Hepatocyte (in vitro differentiated cells): Measurements from ENCODE around the gene MAMDC2. TPM values are rescaled to one million over a fixed set of nuclear protein-coding genes. Genes with fewer than 3 reads are reported as not detected.
A peak's percentile ranks its signal among the peaks of the same experiment; 100 is the strongest.

Experiments
- DNase-seq: peaks from one replicate; pipeline ENCODE4 v3.0.0-alpha.2; 2016; ENCODE audit warnings: low spot score
- H2AFZ ChIP-seq: fragments of 200-600 bp; sonication (generic); 2 replicates; pipeline ENCODE4 v1.6.0; 2016; ENCODE audit warnings: antibody characterized with exemption, mild to moderate bottlenecking
- H3K27ac ChIP-seq: fragments of 200-600 bp; sonication (generic); 2 replicates; pipeline ENCODE4 v1.5.1; 2016; ENCODE audit warnings: mild to moderate bottlenecking
- H3K27me3 ChIP-seq: fragments of 200-600 bp; sonication (generic); 2 replicates; pipeline ENCODE4 v1.6.1; 2016
- H3K36me3 ChIP-seq: fragments of 200-600 bp; sonication (generic); replicated peaks from 2 replicates; pipeline ENCODE4 v1.5.1; 2016; ENCODE audit warnings: low read depth; ENCODE audit not compliant: insufficient read depth
- H3K4me1 ChIP-seq: fragments of 200-600 bp; sonication (generic); 2 replicates; pipeline ENCODE4 v1.5.1; 2016; ENCODE audit warnings: mild to moderate bottlenecking, moderate library complexity; ENCODE audit not compliant: insufficient read depth
- H3K4me2 ChIP-seq: fragments of 200-600 bp; sonication (generic); 2 replicates; pipeline ENCODE4 v1.6.0; 2016
- H3K4me3 ChIP-seq: fragments of 200-600 bp; sonication (generic); 2 replicates; pipeline ENCODE4 v1.5.1; 2016; ENCODE audit warnings: mild to moderate bottlenecking
- H3K79me2 ChIP-seq: fragments of 200-600 bp; sonication (generic); 2 replicates; pipeline ENCODE4 v1.6.0; 2017; ENCODE audit warnings: mild to moderate bottlenecking
- H3K9me2 ChIP-seq: fragments of 200-600 bp; sonication (generic); replicated peaks from 2 replicates; pipeline ENCODE4 v1.6.0; 2017; ENCODE audit warnings: mild to moderate bottlenecking; ENCODE audit not compliant: insufficient read depth
- H3K9me3 ChIP-seq: fragments of 200-600 bp; sonication (generic); 2 replicates; pipeline ENCODE4 v1.5.1; 2016; ENCODE audit warnings: low read depth, mild to moderate bottlenecking
- H4K20me1 ChIP-seq: fragments of 200-600 bp; sonication (generic); 2 replicates; pipeline ENCODE4 v1.6.0; 2016; ENCODE audit warnings: mild to moderate bottlenecking; ENCODE audit not compliant: insufficient read depth, poor library complexity, severe bottlenecking
- EZH2 ChIP-seq: fragments of 200-600 bp; sonication (generic); IDR thresholded peaks from 2 replicates; pipeline ENCODE4 v1.6.1; 2016; ENCODE audit warnings: antibody characterized with exemption, mild to moderate bottlenecking, borderline replicate concordance
- EZH2phosphoT487 ChIP-seq: fragments of 200-600 bp; sonication (generic); IDR thresholded peaks from one replicate; pipeline ENCODE4 v1.6.1; 2018; ENCODE audit warnings: antibody characterized with exemption, mild to moderate bottlenecking, low read depth, moderate library complexity; ENCODE audit not compliant: unreplicated experiment, severe bottlenecking
- WGBS: methylation state at CpG from one replicate; pipeline ENCODE4 v1.1.6; 2016; ENCODE audit warnings: low lambda C conversion rate; ENCODE audit errors: missing lambda C conversion rate; 5-methylcytosine and 5-hydroxymethylcytosine counted together
- polyA plus RNA-seq: library from polyadenylated mRNA; unstranded; fragments of >200 nt; fragmentation: Nextera tagmentation; extraction: Ambion mirVana; gene quantifications from 2 replicates; pipeline ENCODE4 v1.2.1, GENCODE V29; 2016
- total RNA-seq: library from RNA; depleted of rRNA; stranded (reverse); fragments of >200 nt; gene quantifications from 2 replicates; pipeline ENCODE4 v1.2.3, GENCODE V29; 2014
- TF ChIP-seq, protein P1 (sequence below): fragments of 200-600 bp; sonication (generic); IDR thresholded peaks from 2 replicates; pipeline ENCODE4 v1.5.1; 2016; ENCODE audit warnings: antibody characterized with exemption, mild to moderate bottlenecking; ENCODE audit not compliant: poor library complexity

MAMDC2 gene
- total and polyA plus RNA-seq, 2 experiments from 2014 or later, result 0.65 to 1.9 TPM

DNA sequence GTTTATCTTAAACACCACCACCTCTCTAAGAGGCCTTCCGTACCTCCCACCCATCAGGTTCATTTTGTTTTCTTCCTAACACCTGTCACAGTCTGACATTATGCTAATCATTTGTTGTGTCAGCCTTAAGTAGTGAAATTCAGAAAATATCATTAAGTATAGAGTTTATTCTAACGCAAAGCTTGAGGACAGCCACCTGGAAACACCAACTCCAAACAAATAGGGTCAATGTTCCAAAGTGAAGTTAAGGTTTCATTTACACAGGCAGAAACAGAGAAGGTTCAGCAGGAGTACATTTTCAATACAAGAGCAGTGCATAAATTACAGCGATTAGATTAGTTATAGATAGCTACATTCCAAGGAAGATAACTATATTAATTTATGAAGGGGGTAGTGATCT lies 213.9 kb downstream of the MAMDC2 start:
- TF ChIP-seq, protein P1, sequence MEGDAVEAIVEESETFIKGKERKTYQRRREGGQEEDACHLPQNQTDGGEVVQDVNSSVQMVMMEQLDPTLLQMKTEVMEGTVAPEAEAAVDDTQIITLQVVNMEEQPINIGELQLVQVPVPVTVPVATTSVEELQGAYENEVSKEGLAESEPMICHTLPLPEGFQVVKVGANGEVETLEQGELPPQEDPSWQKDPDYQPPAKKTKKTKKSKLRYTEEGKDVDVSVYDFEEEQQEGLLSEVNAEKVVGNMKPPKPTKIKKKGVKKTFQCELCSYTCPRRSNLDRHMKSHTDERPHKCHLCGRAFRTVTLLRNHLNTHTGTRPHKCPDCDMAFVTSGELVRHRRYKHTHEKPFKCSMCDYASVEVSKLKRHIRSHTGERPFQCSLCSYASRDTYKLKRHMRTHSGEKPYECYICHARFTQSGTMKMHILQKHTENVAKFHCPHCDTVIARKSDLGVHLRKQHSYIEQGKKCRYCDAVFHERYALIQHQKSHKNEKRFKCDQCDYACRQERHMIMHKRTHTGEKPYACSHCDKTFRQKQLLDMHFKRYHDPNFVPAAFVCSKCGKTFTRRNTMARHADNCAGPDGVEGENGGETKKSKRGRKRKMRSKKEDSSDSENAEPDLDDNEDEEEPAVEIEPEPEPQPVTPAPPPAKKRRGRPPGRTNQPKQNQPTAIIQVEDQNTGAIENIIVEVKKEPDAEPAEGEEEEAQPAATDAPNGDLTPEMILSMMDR, result no peak
- no peak for TF ChIP-seq EZH2
- no peak for TF ChIP-seq EZH2phosphoT487
- WGBS, result 67% methylated on average over 3 of the region's 3 CpGs
- Histone ChIP-seq H3K9me3 (no peaks in the 10 kb centered on the region), H3K79me2 (peaks cover 53% of the 10 kb centered on the region), H3K9me2 (no peaks in the 10 kb centered on the region), H3K27me3 (no peaks in the 10 kb centered on the region), H3K4me1 (peaks cover 40% of the 10 kb centered on the region), H3K4me2 (peak overlapping the region; percentile 80), H4K20me1 (peaks cover 19% of the 10 kb centered on the region), H3K4me3 (peak overlapping the region; percentile 11), H2AFZ (peak overlapping the region; percentile 68), H3K36me3 (no peaks in the 10 kb centered on the region), H3K27ac (peak overlapping the region; percentile 96)
- no peak for DNase-seq

DNA sequence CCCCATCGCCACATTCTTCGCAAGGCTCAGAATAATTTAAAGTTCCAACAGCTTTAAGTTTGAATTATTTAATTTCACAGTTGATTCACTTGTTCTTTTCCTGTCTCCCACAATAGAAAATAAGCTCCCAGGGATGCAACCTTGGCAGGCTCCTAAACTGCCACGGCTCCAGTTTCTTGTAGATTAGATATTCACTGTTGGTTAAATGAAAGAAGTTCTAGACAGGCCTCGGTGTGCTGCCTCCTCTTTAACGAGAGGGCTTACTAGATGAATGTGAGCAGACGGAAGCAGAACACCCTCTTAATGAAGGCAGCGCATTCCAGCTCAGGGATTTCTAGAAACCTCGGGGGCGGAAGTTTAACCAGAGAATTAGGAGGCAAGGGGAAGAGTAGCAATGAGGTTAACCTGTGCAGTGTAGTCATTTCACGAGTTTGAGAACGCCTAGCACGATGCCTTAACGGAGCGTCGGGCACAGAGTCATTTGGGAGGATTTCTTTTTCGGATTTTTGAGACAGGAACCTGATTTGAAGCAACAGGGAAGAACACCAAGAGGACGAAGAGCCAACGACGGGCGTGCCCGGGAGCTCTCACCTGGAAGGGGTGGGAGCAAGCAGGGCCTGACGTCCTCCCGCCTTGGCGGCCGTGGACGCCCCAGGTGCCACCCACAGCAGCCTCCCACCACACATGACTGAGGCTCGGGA lies 214.5 kb downstream of the MAMDC2 start:
- Histone ChIP-seq H3K27me3 (no peaks in the 10 kb centered on the region), H3K27ac (peak overlapping the region; percentile 96), H3K4me3 (peak overlapping the region; percentile 11), H3K79me2 (peaks cover 60% of the 10 kb centered on the region), H4K20me1 (peaks cover 23% of the 10 kb centered on the region), H3K9me3 (no peaks in the 10 kb centered on the region), H3K9me2 (no peaks in the 10 kb centered on the region), H3K4me2 (peak overlapping the region; percentile 80), H2AFZ (peak overlapping the region; percentile 68), H3K36me3 (no peaks in the 10 kb centered on the region), H3K4me1 (peaks cover 43% of the 10 kb centered on the region)
- WGBS, result 12% methylated on average over 27 of the region's 27 CpGs
- DNase-seq, result peak; percentile 50
- TF ChIP-seq EZH2phosphoT487 (no peak), EZH2 (no peak)
- TF ChIP-seq, protein P1, result no peak

DNA sequence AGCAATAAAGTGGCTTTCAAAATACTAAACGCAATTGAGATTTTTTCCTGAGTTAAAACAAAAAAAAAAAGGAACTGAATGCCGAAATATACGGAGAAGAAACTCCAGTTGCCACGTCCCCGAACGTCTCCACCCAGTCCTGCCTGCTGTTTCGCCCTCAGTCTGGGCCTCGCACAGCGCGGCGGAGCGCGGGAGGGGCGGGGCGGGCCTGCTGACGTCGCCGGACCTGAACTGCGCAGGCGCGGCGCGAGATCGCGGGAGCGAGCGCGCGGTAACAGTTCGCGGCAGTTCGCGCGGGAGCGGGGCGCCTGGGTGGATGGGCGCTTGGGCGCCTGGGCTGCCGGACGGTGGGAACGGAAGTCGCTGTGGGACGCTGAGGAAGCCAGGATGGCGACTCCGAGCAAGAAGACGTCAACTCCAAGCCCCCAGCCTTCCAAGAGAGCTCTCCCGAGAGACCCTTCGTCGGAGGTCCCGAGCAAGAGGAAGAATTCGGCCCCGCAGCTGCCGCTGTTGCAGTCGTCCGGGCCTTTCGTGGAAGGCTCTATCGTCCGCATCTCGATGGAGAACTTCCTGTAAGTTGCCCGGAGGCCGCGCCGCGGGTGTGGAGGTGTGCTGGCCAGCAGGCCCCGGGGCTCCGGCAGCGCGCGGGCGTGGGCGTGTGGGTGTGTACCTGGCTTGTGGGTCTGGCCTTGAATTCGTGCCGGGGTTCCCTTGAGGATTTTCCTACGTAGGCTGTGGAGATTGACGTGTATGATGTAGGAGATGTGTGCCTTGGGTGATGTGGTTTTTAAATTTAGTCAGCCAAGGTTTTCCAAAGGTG lies 215.3 kb downstream of the MAMDC2 start, which contains the start of gene SMC5:
Gene SMC5, plus strand, starts transcription at position 287 of the 820 bp plus-strand sequence. Its CDS starts 101 bp downstream, at position 388.
- Histone ChIP-seq H3K4me3 (peak within 1 kb of the TSS; percentile 57), H3K27me3 (no peaks in the 10 kb centered on the region), H2AFZ (peak within 1 kb of the TSS; percentile 68), H3K4me1 (peaks cover 47% of the 10 kb centered on the region), H3K36me3 (no peaks in the 10 kb centered on the region), H3K79me2 (peaks cover 67% of the 10 kb centered on the region), H3K4me2 (peak within 1 kb of the TSS; percentile 80), H4K20me1 (peaks cover 31% of the 10 kb centered on the region), H3K9me2 (no peaks in the 10 kb centered on the region), H3K9me3 (no peaks in the 10 kb centered on the region), H3K27ac (peak within 1 kb of the TSS; percentile 96)
- peak; percentile 97 for DNase-seq
- 1% methylated on average over 63 of the region's 75 CpGs for WGBS
- TF ChIP-seq EZH2phosphoT487 (no peak), EZH2 (no peak)
- TF ChIP-seq, protein P1, result no peak
